ENCODE data around the gene AKT3.
"Not testable (repeated sequence)": the region's sequence is repeated elsewhere in the genome, so short reads cannot be mapped to it uniquely, and the experiment has no call there.

Gene AKT3

GRCh38 chr1:243772361-243773050 is 77.5 kb downstream of the AKT3 start:
- not testable (repeated sequence) for DNase-seq

GRCh38 chr1:243770860-243771259 is 79.2 kb downstream of the AKT3 start:
- DNase-seq: no peak

- no peak for DNase-seq
Observed at GRCh38 chr1:243765676-243766075, 84.4 kb downstream of the AKT3 start.

GRCh38 chr1:243763806-243764205 is 86.2 kb downstream of the AKT3 start:
- peak in 1 of 2 donors; percentile 22 for DNase-seq

GRCh38 chr1:243758647-243759046 is 91.4 kb downstream of the AKT3 start:
- no peak for DNase-seq

GRCh38 chr1:243756529-243756928 is 93.5 kb downstream of the AKT3 start:
- no peak for DNase-seq

GRCh38 chr1:243754348-243754747 is 95.7 kb downstream of the AKT3 start:
- no peak for DNase-seq

GRCh38 chr1:243751506-243751905 is 98.5 kb downstream of the AKT3 start:
- DNase-seq: no peak

GRCh38 chr1:243748706-243749283 is 101.2 kb downstream of the AKT3 start:
- DNase-seq: peak in 1 of 2 donors; percentile 88

- DNase-seq: no peak
Observed at GRCh38 chr1:243748227-243748626, 101.8 kb downstream of the AKT3 start.

GRCh38 chr1:243746751-243747150 is 103.3 kb downstream of the AKT3 start:
- no peak for DNase-seq

GRCh38 chr1:243745356-243745755 is 104.7 kb downstream of the AKT3 start:
- DNase-seq: no peak

- DNase-seq: no peak
Observed at GRCh38 chr1:243742819-243743218, 107.2 kb downstream of the AKT3 start.

- no peak for DNase-seq
Observed at GRCh38 chr1:243740255-243740999, 109.6 kb downstream of the AKT3 start.

- DNase-seq: no peak
Observed at GRCh38 chr1:243739335-243740003, 110.6 kb downstream of the AKT3 start.

- DNase-seq: peak; percentile 46 to 72
Observed at GRCh38 chr1:243738020-243738419, 112.0 kb downstream of the AKT3 start.

- no peak for DNase-seq
Observed at GRCh38 chr1:243735457-243735856, 114.6 kb downstream of the AKT3 start.

GRCh38 chr1:243734308-243734695 is 115.7 kb downstream of the AKT3 start:
- DNase-seq: no peak

GRCh38 chr1:243733670-243734307 is 116.3 kb downstream of the AKT3 start:
- DNase-seq: no peak

- DNase-seq: no peak
Observed at GRCh38 chr1:243732637-243733036, 117.4 kb downstream of the AKT3 start.

GRCh38 chr1:243731974-243732625 is 117.9 kb downstream of the AKT3 start:
- DNase-seq: no peak

GRCh38 chr1:243731301-243731891 is 118.6 kb downstream of the AKT3 start:
- DNase-seq: no peak
